ENCODE data around the gene ATP5F1E. TPM values are rescaled to one million over a fixed set of nuclear protein-coding genes. Genes with fewer than 3 reads are reported as not detected.

Gene ATP5F1E
- total and polyA plus RNA-seq, 2 of the 4 experiments (the other 2 are of a cell fraction), result 3.8 to 34.5 TPM

GRCh38 chr20:58980711-58981627, 51.2 kb downstream of the ATP5F1E start, which contains the start of gene NELFCD:
Gene NELFCD, plus strand, starts transcription at chr20:58981256. Its CDS starts 54 bp downstream, at chr20:58981310.
- H3K56ac ChIP-seq (ENCODE audit: extremely low read depth, insufficient read depth, low read length), result peak within 1 kb of the TSS; percentile 54
- peak within 1 kb of the TSS; percentile 83 for H3K27ac ChIP-seq (ENCODE audit: insufficient read depth, low read length)
- peak; percentile 96 for ATAC-seq (ENCODE audit: low read depth)
- peak within 1 kb of the TSS; percentile 60; the same call in 1 of the 2 replicates for H3K18ac ChIP-seq (ENCODE audit: low read depth, low read length)
- H3K4me2 ChIP-seq (ENCODE audit: low read depth, low read length), result peak within 1 kb of the TSS; percentile 100
- POLR2A ChIA-PET (ENCODE audit: unreplicated experiment), result no interaction called here
- H4K20me1 ChIP-seq (ENCODE audit: insufficient read depth, low read length), result peaks cover 19% of the 10 kb centered on the region
- dilution Hi-C loops (cut with HindIII; ENCODE audit: low sequenced_read_pairs, unreplicated experiment) (no loop called here), in situ Hi-C loops (cut with MboI; ENCODE audit: low sequenced_read_pairs) (loop anchor here (5.0 kb wide), 1 partner anchor 74 kb away; no protein-coding TSS in a partner anchor), intact Hi-C loops (cut with micrococcal nuclease) (loop anchor here (1.0 to 5.0 kb wide), 2 partner anchors 74 to 87 kb away; no protein-coding TSS in a partner anchor)
- H3K9me3 ChIP-seq (ENCODE audit: control insufficient read depth, insufficient read depth, low read length), result peaks cover 4% of the 10 kb centered on the region
- H2BK5ac ChIP-seq (ENCODE audit: low read depth, low read length, poor library complexity, severe bottlenecking), result peak within 1 kb of the TSS; percentile 94
- peak within 1 kb of the TSS; percentile 58; the same call in 1 of the 3 replicates for H2BK15ac ChIP-seq (ENCODE audit: low read depth, low read length)
- peaks cover 3% of the 10 kb centered on the region for H3K27me3 ChIP-seq (ENCODE audit: control insufficient read depth, insufficient read depth, low read length)
- H3K36me3 ChIP-seq (ENCODE audit: control insufficient read depth, insufficient read depth, low read length), result no peaks in the 10 kb centered on the region
- peak within 1 kb of the TSS; percentile 83 for H4K91ac ChIP-seq (ENCODE audit: insufficient read depth, low read depth, low read length)
- peak within 1 kb of the TSS; percentile 97 for H3K23ac ChIP-seq (ENCODE audit: low read depth, low read length)
- H2BK120ac ChIP-seq (ENCODE audit: low read depth, low read length), result peak within 1 kb of the TSS; percentile 80
- peak; percentile 73 for DNase-seq
- no peak within 1 kb of the TSS for H2BK20ac ChIP-seq (ENCODE audit: low read depth, low read length)
- peak within 1 kb of the TSS; percentile 94 for H3K4ac ChIP-seq (ENCODE audit: low read depth, low read length)
- peak within 1 kb of the TSS; percentile 90 for H3K4me3 ChIP-seq (ENCODE audit: insufficient read depth, low read depth, low read length)
- peaks cover 20 to 43% of the 10 kb centered on the region in 2 experiments; a peak in 3 of 4 replicates for H3K79me1 ChIP-seq (ENCODE audit: low read depth in 1 of 2, low read length in 2 of 2)
- H4K5ac ChIP-seq (ENCODE audit: low read depth, low read length), result peak within 1 kb of the TSS; percentile 92
- peaks cover 20% of the 10 kb centered on the region for H3K9me1 ChIP-seq (ENCODE audit: insufficient read depth, low read length)
- CTCF ChIA-PET, result interaction anchor here (0.8 to 1.3 kb wide), 2 partner anchors 11 to 16 kb away, joined by 3 to 4 read pairs; no protein-coding TSS in a partner anchor
- H3K9ac ChIP-seq (ENCODE audit: low read depth, low read length), result peak within 1 kb of the TSS; percentile 98
- peak within 1 kb of the TSS; percentile 97 to 99 for H4K8ac ChIP-seq (ENCODE audit: low read depth in 2 of 2, low read length in 2 of 2)
- 15% methylated on average over 23 of the region's 109 CpGs; no CpG with 5 or more reads in 1 of the 2 experiments for WGBS, 2 experiments (ENCODE audit: extremely low coverage in 2 of 2, insufficient read length in 1 of 2)
- H2AFZ ChIP-seq (replicated peaks; ENCODE audit: low read length, poor library complexity), result peak within 1 kb of the TSS; percentile 97
- H2AK5ac ChIP-seq (ENCODE audit: low read depth, low read length), result peak within 1 kb of the TSS; percentile 88
- no TSS peak for BruUV-seq (replicated peaks)
- peak within 1 kb of the TSS; percentile 98 for H3K14ac ChIP-seq (replicated peaks; ENCODE audit: low read depth, low read length)
- H3K4me1 ChIP-seq (ENCODE audit: control insufficient read depth, insufficient read depth, low read length), result peaks cover 3% of the 10 kb centered on the region; the same call in 1 of the 2 replicates
- peak; percentile 77; the same call in 1 of the 2 replicates for TF ChIP-seq MXI1 (IDR thresholded peaks at IDR 0.05; ENCODE audit: borderline replicate concordance, low read depth, low read length)
- peak; percentile 86; the same call in 1 of the 2 replicates for TF ChIP-seq MAZ (IDR thresholded peaks at IDR 0.05; ENCODE audit: borderline replicate concordance, low read depth, low read length)
- TF ChIP-seq RCOR1 (IDR thresholded peaks at IDR 0.05; ENCODE audit: insufficient replicate concordance, low read length), result peak; percentile 18
- TF ChIP-seq, protein P1, sequence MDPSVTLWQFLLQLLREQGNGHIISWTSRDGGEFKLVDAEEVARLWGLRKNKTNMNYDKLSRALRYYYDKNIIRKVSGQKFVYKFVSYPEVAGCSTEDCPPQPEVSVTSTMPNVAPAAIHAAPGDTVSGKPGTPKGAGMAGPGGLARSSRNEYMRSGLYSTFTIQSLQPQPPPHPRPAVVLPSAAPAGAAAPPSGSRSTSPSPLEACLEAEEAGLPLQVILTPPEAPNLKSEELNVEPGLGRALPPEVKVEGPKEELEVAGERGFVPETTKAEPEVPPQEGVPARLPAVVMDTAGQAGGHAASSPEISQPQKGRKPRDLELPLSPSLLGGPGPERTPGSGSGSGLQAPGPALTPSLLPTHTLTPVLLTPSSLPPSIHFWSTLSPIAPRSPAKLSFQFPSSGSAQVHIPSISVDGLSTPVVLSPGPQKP (IDR thresholded peaks at IDR 0.05; ENCODE audit: borderline replicate concordance, low read depth, low read length), result no peak
- TF ChIP-seq POLR2A (IDR thresholded peaks at IDR 0.05; ENCODE audit: low read depth, low read length), result peak; percentile 60
- no peak for TF ChIP-seq MAFK (IDR thresholded peaks at IDR 0.05; ENCODE audit: low read depth, low read length)
- peak within 1 kb of the TSS; percentile 99 for H2AK9ac ChIP-seq (replicated peaks; ENCODE audit: low read depth, low read length, poor library complexity)
